K562 (cell line): Measurements from ENCODE around the gene FBXW10. TPM values are rescaled to one million over a fixed set of nuclear protein-coding genes. Genes with fewer than 3 reads are reported as not detected.
"Not testable (repeated sequence)": the region's sequence is repeated elsewhere in the genome, so short reads cannot be mapped to it uniquely, and the experiment has no call there.

Source experiments
- ATAC-seq: fragments of 200-7000 bp; cut with Tn5 transposase; 3 replicates; pipeline ENCODE4 v1.9.1; 2020; ENCODE audit warnings: moderate library complexity
- BruUV-seq: library from RNA; stranded (reverse); fragments of 400-500 nt; replicated peaks from 2 replicates; lab custom pipeline; 2021; lab: Mats Ljungman, UMichigan
- CTCF ChIA-PET: fragments of 300-600 bp; formaldehyde crosslinking; extraction: SDS; loops from one replicate; lab custom pipeline; 2021; ENCODE audit warnings: low intra/inter-chr PET ratio; lab: Yijun Ruan, JAX
- POLR2A ChIA-PET: fragments of 300-600, 350-650 bp; sonication (Branson Sonifier 250); formaldehyde crosslinking; extraction: SDS; loops from one replicate; lab custom pipeline; 2021; ENCODE audit warnings: antibody characterized with exemption, inconsistent platforms; lab: Yijun Ruan, JAX
- DNase-seq, 4 experiments: peaks; one replicate each; pipeline versions ENCODE4 v3.0.0 to v3.0.0-alpha.2; 2011 to 2018; ENCODE audit warnings: low spot score in 3 of 4, mixed read lengths in 3 of 4; ENCODE audit errors: extremely low read depth in 1 of 4
- FAIRE-seq: peaks from 2 replicates; lab custom pipeline; 2011; peaks lifted over from hg19 to GRCh38; lab: Jason Lieb, UNC
- H2AFZ ChIP-seq: 2 replicates; pipeline ENCODE4 v1.6.0; 2011; ENCODE audit warnings: low read depth, low read length, control low read depth, inconsistent platforms
- H3K27ac ChIP-seq: fragments of 200-600 bp; 3 replicates; pipeline ENCODE4 v1.8.0; 2011; ENCODE audit warnings: low read depth, mild to moderate bottlenecking, control low read depth, inconsistent platforms, low read length, moderate library complexity, mixed read lengths; ENCODE audit errors: extremely low read depth
- H3K27me3 ChIP-seq, 2 experiments: fragments of 300-600 bp in 1 of 2; 2 replicates in 1 of 2; 3 replicates in 1 of 2; pipeline versions ENCODE4 v1.6.0 to v1.8.0; 2011; ENCODE audit warnings: inconsistent platforms in 2 of 2, low read length in 2 of 2, mild to moderate bottlenecking in 1 of 2, mixed read lengths in 1 of 2, moderate library complexity in 1 of 2; ENCODE audit not compliant: control insufficient read depth in 2 of 2, insufficient read depth in 2 of 2
- H3K36me3 ChIP-seq: fragments of 300-600 bp; 3 replicates; pipeline ENCODE4 v1.8.0; 2011; ENCODE audit warnings: mild to moderate bottlenecking, low read length, inconsistent platforms; ENCODE audit not compliant: control insufficient read depth, insufficient read depth
- H3K4me1 ChIP-seq, 2 experiments: fragments of 200-600 bp in 1 of 2; replicated peaks in 1 of 2; 2 replicates in 1 of 2; 3 replicates in 1 of 2; pipeline versions ENCODE4 v1.5.1 to v1.8.0; 2011; ENCODE audit warnings: inconsistent platforms in 2 of 2, low read length in 2 of 2, mild to moderate bottlenecking in 1 of 2, mixed read lengths in 1 of 2, moderate library complexity in 1 of 2; ENCODE audit not compliant: control insufficient read depth in 2 of 2, insufficient read depth in 2 of 2
- H3K4me2 ChIP-seq: 2 replicates; pipeline ENCODE4 v1.6.1; 2011; ENCODE audit warnings: low read length, control low read depth, inconsistent platforms, mixed read lengths; ENCODE audit not compliant: insufficient read depth
- H3K4me3 ChIP-seq: fragments of 200-600 bp; sonication (generic), shearing (Covaris generic); 2 replicates; pipeline ENCODE4 v1.5.1; 2016; ENCODE audit warnings: control low read depth, inconsistent platforms
- H3K79me2 ChIP-seq: fragments of 200-600 bp; 3 replicates; pipeline ENCODE4 v1.8.0; 2011; ENCODE audit warnings: low read length, inconsistent platforms; ENCODE audit not compliant: control insufficient read depth, insufficient read depth
- H3K9ac ChIP-seq, 2 experiments: 2 replicates each; pipeline versions ENCODE4 v1.6.0 to v1.6.1; 2011; ENCODE audit warnings: low read depth in 2 of 2, low read length in 2 of 2, control low read depth in 1 of 2, inconsistent platforms in 1 of 2, mild to moderate bottlenecking in 1 of 2, mixed read lengths in 1 of 2; ENCODE audit not compliant: insufficient read depth in 1 of 2
- H3K9me1 ChIP-seq: one replicate; pipeline ENCODE4 v1.6.0; 2011; ENCODE audit warnings: inconsistent platforms, mild to moderate bottlenecking, low read length, moderate library complexity; ENCODE audit not compliant: control insufficient read depth, insufficient read depth
- H3K9me3 ChIP-seq: replicated peaks from 2 replicates; pipeline ENCODE4 v1.5.1; 2011; ENCODE audit warnings: low read depth, low read length, inconsistent platforms; ENCODE audit not compliant: control insufficient read depth, insufficient read depth
- H4K20me1 ChIP-seq: replicated peaks from 2 replicates; pipeline ENCODE4 v1.6.1; 2011; ENCODE audit warnings: low read length, inconsistent platforms, mixed read lengths; ENCODE audit not compliant: control insufficient read depth, insufficient read depth
- C11orf30 ChIP-seq: fragments of 450-650 bp; IDR thresholded peaks from 2 replicates; pipeline ENCODE4 v1.6.1; 2016; ENCODE audit warnings: low read depth, mild to moderate bottlenecking
- MAFG ChIP-seq: fragments of 450-650 bp; conservative IDR thresholded peaks from 2 replicates; pipeline ENCODE4 v1.6.1; 2016; ENCODE audit warnings: missing genetic modification characterization, missing compliant biosample characterization
- MEIS2 ChIP-seq: fragments of 450-650 bp; IDR thresholded peaks from 2 replicates; pipeline ENCODE4 v1.6.1; 2014; ENCODE audit warnings: mild to moderate bottlenecking; ENCODE audit not compliant: partially characterized antibody
- NFE2 ChIP-seq: IDR thresholded peaks from 2 replicates; pipeline ENCODE4 v1.6.1; 2014; ENCODE audit warnings: antibody characterized with exemption, low read depth
- PBX2 ChIP-seq, 2 experiments: IDR thresholded peaks in 1 of 2; conservative IDR thresholded peaks in 1 of 2; 2 replicates each; pipeline ENCODE4 v1.6.1; 2016; ENCODE audit warnings: low read depth in 2 of 2, mild to moderate bottlenecking in 1 of 2, missing compliant biosample characterization in 1 of 2, missing genetic modification characterization in 1 of 2, moderate library complexity in 1 of 2
- ZNF316 ChIP-seq: fragments of 450-650 bp; IDR thresholded peaks from 2 replicates; pipeline ENCODE4 v1.6.1; 2016
- ZNF384 ChIP-seq: IDR thresholded peaks from 2 replicates; pipeline ENCODE4 v1.6.1; 2012; ENCODE audit warnings: low read depth, low read length, improper control_type of control experiment
- WGBS: fragments of 100-300 bp; shearing (Covaris generic); methylation state at CpG from one replicate; pipeline ENCODE4 v1.1.6; 2016; ENCODE audit warnings: low coverage, mixed read lengths; ENCODE audit not compliant: insufficient coverage; ENCODE audit errors: missing lambda C conversion rate; 5-methylcytosine and 5-hydroxymethylcytosine counted together
- in situ Hi-C: fragments of 300-500 bp; cut with MboI; formaldehyde crosslinking; loops from 4 replicates; pipeline ENCODE4 v1.15.0; 2018; ENCODE audit warnings: inconsistent platforms, mixed read lengths
- intact Hi-C: fragments of 100-400 bp; cut with micrococcal nuclease; formaldehyde crosslinking; loops from 2 replicates; pipeline ENCODE4 v1.14.2; 2022
- polyA plus RNA-seq, 8 experiments: library from polyadenylated mRNA; depleted of rRNA in 4 of 8; stranded (reverse) in 5 of 8; unstranded in 3 of 8; fragments of >200 nt; fragmentation: Nextera tagmentation in 2 of 8; fragmentation: Illumina TruSeq in 1 of 8; extraction: Ambion mirVana in 2 of 8; extraction: Trizol in 1 of 8; gene quantifications; 2 replicates each; pipeline versions ENCODE4 v1.2.1 to v1.2.3, GENCODE V29; 2011 to 2014; ENCODE audit warnings: inconsistent platforms in 1 of 8, missing spikeins in 1 of 8
- total RNA-seq, 7 experiments: library from RNA; depleted of rRNA in 6 of 7; stranded (reverse); fragments of >200 nt in 6 of 7; fragmentation: Illumina TruSeq in 2 of 7; extraction: Trizol in 2 of 7; gene quantifications; 2 replicates each; pipeline versions ENCODE4 v1.2.1 to v1.2.3, GENCODE V29; 2011 to 2021; ENCODE audit warnings: low replicate concordance in 1 of 7
- TF ChIP-seq, protein P1 (sequence below): fragments of 450-650 bp; IDR thresholded peaks from 2 replicates; pipeline ENCODE4 v1.6.1; 2016

FBXW10 gene
- total and polyA plus RNA-seq, 9 of the 15 experiments (the other 6 are each of a cell fraction or from before 2014, with no cell fraction given) = not detected

GRCh38 chr17:18794841-18795240 is 51.0 kb downstream of the FBXW10 start:
- H3K4me2 ChIP-seq; H3K36me3 ChIP-seq; H3K4me3 ChIP-seq; in situ Hi-C loops; H3K9ac ChIP-seq; POLR2A ChIA-PET; H3K27me3 ChIP-seq; H3K79me2 ChIP-seq; H3K9me3 ChIP-seq; H3K9me1 ChIP-seq; H2AFZ ChIP-seq; BruUV-seq; CTCF ChIA-PET; H4K20me1 ChIP-seq; intact Hi-C loops; H3K27ac ChIP-seq; H3K4me1 ChIP-seq; TF ChIP-seq PBX2 (CRISPR knock-in tag; IDR thresholded peaks at IDR 0.05; ENCODE audit: low read depth): not testable (repeated sequence)
- DNase-seq (peak in 1 of 4 experiments; percentile 26), ATAC-seq (peak; percentile 47), FAIRE-seq (peak; percentile 49)
- WGBS = 3% methylated on average over 3 of the region's 4 CpGs
- TF ChIP-seq MEIS2 (peak; percentile 45), ZNF384 (peak; percentile 80), C11orf30 (peak; percentile 57; the same call in 1 of the 2 replicates), NFE2 (peak; percentile 59), PBX2 (tag; conservative IDR thresholded peaks at IDR 0.05; ENCODE audit: low read depth) (peak; percentile 81), ZNF316 (peak; percentile 41; the same call in 1 of the 2 replicates), MAFG (peak; percentile 62)
- TF ChIP-seq, protein P1, sequence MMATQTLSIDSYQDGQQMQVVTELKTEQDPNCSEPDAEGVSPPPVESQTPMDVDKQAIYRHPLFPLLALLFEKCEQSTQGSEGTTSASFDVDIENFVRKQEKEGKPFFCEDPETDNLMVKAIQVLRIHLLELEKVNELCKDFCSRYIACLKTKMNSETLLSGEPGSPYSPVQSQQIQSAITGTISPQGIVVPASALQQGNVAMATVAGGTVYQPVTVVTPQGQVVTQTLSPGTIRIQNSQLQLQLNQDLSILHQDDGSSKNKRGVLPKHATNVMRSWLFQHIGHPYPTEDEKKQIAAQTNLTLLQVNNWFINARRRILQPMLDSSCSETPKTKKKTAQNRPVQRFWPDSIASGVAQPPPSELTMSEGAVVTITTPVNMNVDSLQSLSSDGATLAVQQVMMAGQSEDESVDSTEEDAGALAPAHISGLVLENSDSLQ = peak; percentile 37; the same call in 1 of the 2 replicates
